Neuron (in vitro differentiated cells): ENCODE results near the gene CUEDC1.

Source experiments
- H2AFZ ChIP-seq: one replicate; pipeline ENCODE4 v1.6.1; 2013; ENCODE audit warnings: low read depth, mild to moderate bottlenecking, inconsistent platforms, low read length, moderate library complexity
- H3K27me3 ChIP-seq: one replicate; pipeline ENCODE4 v1.6.1; 2013; ENCODE audit warnings: low read length; ENCODE audit not compliant: insufficient read depth
- H3K36me3 ChIP-seq: one replicate; pipeline ENCODE4 v1.6.1; 2013; ENCODE audit warnings: low read length; ENCODE audit not compliant: insufficient read depth
- H3K4me1 ChIP-seq: one replicate; pipeline ENCODE4 v1.6.1; 2013; ENCODE audit warnings: low read length; ENCODE audit not compliant: insufficient read depth
- H3K4me3 ChIP-seq: 2 replicates; pipeline ENCODE4 v1.5.1; 2013; ENCODE audit warnings: mild to moderate bottlenecking, low read length, moderate library complexity
- H3K9me3 ChIP-seq: one replicate; pipeline ENCODE4 v1.6.1; 2013; ENCODE audit warnings: low read length

Gene CUEDC1

GRCh38 chr17:57948169-57948554, 7.0 kb downstream of the CUEDC1 start:
- Histone ChIP-seq H3K27me3 (no peaks in the 10 kb centered on the region), H3K4me1 (peaks cover 42% of the 10 kb centered on the region), H3K36me3 (no peaks in the 10 kb centered on the region), H2AFZ (no peak overlapping the region), H3K4me3 (no peak overlapping the region), H3K9me3 (no peaks in the 10 kb centered on the region)

- Histone ChIP-seq H3K4me3 (no peak overlapping the region), H3K4me1 (peaks cover 36% of the 10 kb centered on the region)
Measured at GRCh38 chr17:57947369-57947768, 7.8 kb downstream of the CUEDC1 start.

GRCh38 chr17:57946798-57947358, 8.3 kb downstream of the CUEDC1 start:
- Histone ChIP-seq H3K4me1 (peaks cover 41% of the 10 kb centered on the region), H3K27me3 (no peaks in the 10 kb centered on the region), H3K4me3 (no peak overlapping the region), H3K36me3 (no peaks in the 10 kb centered on the region), H3K9me3 (no peaks in the 10 kb centered on the region), H2AFZ (no peak overlapping the region)

More at GRCh38 chr17:57947369-57947768, 7.8 kb downstream of the CUEDC1 start:
- Histone ChIP-seq H3K27me3 (no peaks in the 10 kb centered on the region), H2AFZ (no peak overlapping the region), H3K36me3 (no peaks in the 10 kb centered on the region), H3K9me3 (no peaks in the 10 kb centered on the region)

GRCh38 chr17:57945996-57946797, 9.0 kb downstream of the CUEDC1 start:
- Histone ChIP-seq H3K4me3 (no peak overlapping the region), H3K27me3 (no peaks in the 10 kb centered on the region), H3K9me3 (no peaks in the 10 kb centered on the region), H2AFZ (no peak overlapping the region), H3K4me1 (peaks cover 47% of the 10 kb centered on the region), H3K36me3 (no peaks in the 10 kb centered on the region)

- no peak overlapping the region for H2AFZ ChIP-seq
- H3K9me3 ChIP-seq, result no peaks in the 10 kb centered on the region
- no peaks in the 10 kb centered on the region for H3K27me3 ChIP-seq
- H3K4me3 ChIP-seq, result no peak overlapping the region
- no peaks in the 10 kb centered on the region for H3K36me3 ChIP-seq
- peaks cover 49% of the 10 kb centered on the region for H3K4me1 ChIP-seq
Measured at GRCh38 chr17:57944908-57945307, 10.3 kb downstream of the CUEDC1 start.

DNA sequence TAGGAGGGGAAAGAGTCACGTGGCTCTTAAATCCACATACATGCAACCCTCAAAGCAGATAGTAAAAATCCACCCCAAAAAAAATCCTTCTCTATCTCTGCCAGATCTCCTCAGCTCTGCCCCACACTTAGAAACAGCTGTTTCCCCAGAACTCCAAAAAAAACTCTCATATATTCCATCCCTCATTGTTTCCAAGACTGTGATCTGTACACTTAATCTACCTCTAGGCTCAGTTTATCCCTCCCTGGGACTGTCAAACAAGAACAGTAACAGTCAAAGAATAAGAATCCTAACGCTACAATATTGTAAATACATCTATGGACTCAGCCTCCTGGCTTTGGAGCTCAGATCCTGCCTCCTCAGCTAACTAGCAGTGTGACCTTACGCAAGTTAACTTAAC, 11.6 kb downstream of the CUEDC1 start:
- Histone ChIP-seq H3K36me3 (no peaks in the 10 kb centered on the region), H3K4me1 (peaks cover 49% of the 10 kb centered on the region), H3K9me3 (no peaks in the 10 kb centered on the region)

GRCh38 chr17:57943140-57943539, 12.1 kb downstream of the CUEDC1 start:
- H3K27me3 ChIP-seq, result no peaks in the 10 kb centered on the region
- no peak overlapping the region for H2AFZ ChIP-seq
- peaks cover 47% of the 10 kb centered on the region for H3K4me1 ChIP-seq
- H3K9me3 ChIP-seq, result no peaks in the 10 kb centered on the region
- no peaks in the 10 kb centered on the region for H3K36me3 ChIP-seq
- H3K4me3 ChIP-seq, result no peak overlapping the region

More for the DNA sequence above, 11.6 kb downstream of the CUEDC1 start:
- Histone ChIP-seq H3K27me3 (no peaks in the 10 kb centered on the region), H3K4me3 (no peak overlapping the region), H2AFZ (no peak overlapping the region)

DNA sequence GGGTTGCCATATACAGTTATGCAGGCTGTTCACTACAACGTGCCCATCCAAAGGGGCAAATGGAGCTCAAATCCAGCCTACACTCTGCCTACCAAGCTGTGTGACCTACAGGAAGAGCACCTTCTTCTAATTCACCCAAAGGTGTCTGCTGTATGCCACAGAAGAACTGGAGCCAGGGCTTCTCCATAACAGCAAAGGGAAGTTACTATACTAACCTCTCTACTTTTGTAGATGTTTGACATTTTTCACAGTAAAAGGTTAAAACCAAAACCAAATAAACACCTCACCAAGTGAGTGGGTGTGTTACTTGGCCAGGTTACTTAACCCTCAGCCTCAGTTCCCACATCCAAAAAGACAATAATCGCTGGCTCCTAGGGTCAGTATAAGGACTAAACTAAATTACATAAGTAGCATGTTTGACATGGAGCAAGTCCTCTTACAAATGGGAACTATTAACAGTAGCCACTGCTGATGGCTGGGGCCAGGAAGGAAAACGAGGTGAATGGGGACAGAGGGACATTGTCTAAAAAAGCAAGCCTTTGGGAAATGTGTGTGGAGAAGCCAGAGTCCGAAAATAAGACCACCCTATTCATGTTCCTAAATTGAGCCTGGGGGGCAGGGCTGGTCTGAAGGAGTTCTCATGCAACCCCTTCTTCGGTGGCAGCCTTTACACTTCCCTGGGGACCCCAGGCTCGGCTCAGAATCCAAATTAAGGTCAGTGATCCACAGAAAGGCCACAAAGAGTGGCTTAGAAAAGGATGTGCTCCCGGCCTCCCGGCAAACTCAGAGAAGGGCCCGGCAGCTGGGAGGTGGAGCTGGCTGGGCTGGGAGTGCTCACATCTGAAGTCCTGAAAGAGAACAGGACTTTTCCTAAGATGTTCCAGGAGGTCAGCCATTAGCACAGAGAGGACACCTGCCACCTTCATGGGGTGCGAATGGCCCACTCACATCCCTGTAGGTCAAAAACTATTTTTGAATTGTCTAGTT, 13.5 kb downstream of the CUEDC1 start:
- no peaks in the 10 kb centered on the region for H3K36me3 ChIP-seq
- H3K4me3 ChIP-seq, result no peak overlapping the region
- H3K4me1 ChIP-seq, result peaks cover 49% of the 10 kb centered on the region
- H2AFZ ChIP-seq, result no peak overlapping the region
- H3K9me3 ChIP-seq, result no peaks in the 10 kb centered on the region
- no peaks in the 10 kb centered on the region for H3K27me3 ChIP-seq

- no peaks in the 10 kb centered on the region for H3K27me3 ChIP-seq
- H3K9me3 ChIP-seq, result no peaks in the 10 kb centered on the region
- H3K36me3 ChIP-seq, result no peaks in the 10 kb centered on the region
- H2AFZ ChIP-seq, result no peak overlapping the region
- peaks cover 57% of the 10 kb centered on the region for H3K4me1 ChIP-seq
- no peak overlapping the region for H3K4me3 ChIP-seq
Measured at GRCh38 chr17:57940653-57941329, 14.4 kb downstream of the CUEDC1 start.

DNA sequence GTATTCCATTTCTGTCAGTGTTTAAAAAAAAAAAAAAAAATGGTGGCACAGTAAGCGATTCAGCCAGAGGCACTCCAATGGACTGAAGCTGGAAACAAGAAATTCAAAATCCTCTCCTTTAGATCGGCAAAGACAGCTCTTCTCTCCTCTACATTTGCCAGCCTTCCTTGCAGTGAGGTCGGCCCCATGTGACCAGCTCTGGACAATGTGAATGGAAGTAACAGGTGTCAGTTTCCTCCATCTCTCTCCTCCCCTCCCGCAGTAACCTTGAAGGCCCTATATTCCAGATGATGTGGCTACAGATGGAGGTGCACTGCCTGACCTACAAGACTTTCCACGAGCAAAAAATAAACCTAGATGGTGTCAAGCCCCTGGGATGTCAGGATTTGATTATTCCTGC, 15.0 kb downstream of the CUEDC1 start:
- Histone ChIP-seq H3K36me3 (no peaks in the 10 kb centered on the region), H3K4me3 (no peak overlapping the region), H2AFZ (no peak overlapping the region), H3K27me3 (no peaks in the 10 kb centered on the region), H3K4me1 (peaks cover 57% of the 10 kb centered on the region), H3K9me3 (no peaks in the 10 kb centered on the region)

DNA sequence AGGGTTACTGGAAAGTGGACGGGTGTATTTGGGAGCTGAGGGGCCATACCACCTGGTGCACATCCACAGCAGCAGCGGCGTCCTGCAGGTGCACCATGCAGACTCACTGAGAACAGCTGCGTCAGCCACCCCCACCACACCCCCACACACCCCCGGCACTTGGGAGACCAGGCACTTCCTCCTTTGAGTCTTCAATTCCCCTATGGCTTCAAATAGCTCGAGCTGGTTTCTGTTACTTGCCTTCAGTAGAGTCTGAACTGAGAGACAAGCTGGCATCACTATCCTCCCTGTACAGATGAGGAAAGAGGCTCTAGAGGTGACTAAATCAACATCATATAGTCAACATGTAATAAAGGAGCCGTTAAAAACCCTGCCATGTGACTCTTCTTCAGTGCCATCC, 15.4 kb downstream of the CUEDC1 start:
- no peaks in the 10 kb centered on the region for H3K9me3 ChIP-seq
- H2AFZ ChIP-seq, result no peak overlapping the region
- H3K27me3 ChIP-seq, result no peaks in the 10 kb centered on the region
- H3K36me3 ChIP-seq, result no peaks in the 10 kb centered on the region
- peaks cover 56% of the 10 kb centered on the region for H3K4me1 ChIP-seq
- H3K4me3 ChIP-seq, result no peak overlapping the region

GRCh38 chr17:57938061-57938502, 17.1 kb downstream of the CUEDC1 start:
- H3K4me3 ChIP-seq, result no peak overlapping the region
- H3K4me1 ChIP-seq, result peaks cover 65% of the 10 kb centered on the region
- H2AFZ ChIP-seq, result no peak overlapping the region
- H3K36me3 ChIP-seq, result no peaks in the 10 kb centered on the region
- no peaks in the 10 kb centered on the region for H3K27me3 ChIP-seq
- H3K9me3 ChIP-seq, result no peaks in the 10 kb centered on the region
